GM12878 (cell line): ENCODE results near the gene EIF4E2. TPM values are rescaled to one million over a fixed set of nuclear protein-coding genes. Genes with fewer than 3 reads are reported as not detected.

Experiments used
- ATAC-seq: fragments of 200-7000 bp; cut with Tn5 transposase; 3 replicates; pipeline ENCODE4 v1.9.1; 2020; ENCODE audit warnings: mild to moderate bottlenecking, moderate library complexity
- BruUV-seq: library from RNA; stranded (reverse); fragments of 400-500 nt; replicated peaks from 2 replicates; lab custom pipeline; 2021; lab: Mats Ljungman, UMichigan
- CTCF ChIA-PET: fragments of 300-600 bp; sonication (Branson Sonifier 250); formaldehyde crosslinking; extraction: SDS; loops from one replicate; lab custom pipeline; 2021; ENCODE audit warnings: inconsistent platforms; lab: Yijun Ruan, JAX
- POLR2A ChIA-PET: fragments of 350-600 bp; formaldehyde crosslinking; extraction: SDS; loops from one replicate; lab custom pipeline; 2021; ENCODE audit warnings: inconsistent platforms; lab: Charles Lee
- RAD21 ChIA-PET: fragments of 300-600 bp; sonication (Branson Sonifier 250); formaldehyde crosslinking; loops from one replicate; lab custom pipeline; 2023; ENCODE audit warnings: antibody characterized with exemption; ENCODE audit not compliant: unreplicated experiment; lab: Charles Lee
- SMC1A ChIA-PET: fragments of 300-600 bp; sonication (Branson Sonifier 250); formaldehyde crosslinking; loops from one replicate; lab custom pipeline; 2023; ENCODE audit not compliant: unreplicated experiment, uncharacterized antibody; lab: Charles Lee
- DNase-seq: peaks from one replicate; pipeline ENCODE4 v3.0.0-alpha.2; 2011; ENCODE audit warnings: low read depth, low spot score
- FAIRE-seq: peaks from 3 replicates; lab custom pipeline; 2011; peaks lifted over from hg19 to GRCh38; lab: Jason Lieb, UNC
- H2AFZ ChIP-seq: 2 replicates; pipeline ENCODE4 v1.6.0; 2011; ENCODE audit warnings: low read depth, low read length, control low read depth; ENCODE audit not compliant: control insufficient read depth
- H3K27ac ChIP-seq: 2 replicates; pipeline ENCODE4 v1.5.1; 2011; ENCODE audit warnings: control low read depth; ENCODE audit not compliant: control insufficient read depth, insufficient read depth
- H3K27me3 ChIP-seq, 2 experiments: replicated peaks in 1 of 2; 2 replicates each; pipeline versions ENCODE4 v1.6.0 to v1.6.1; 2011; ENCODE audit warnings: low read length in 1 of 2; ENCODE audit not compliant: control insufficient read depth in 2 of 2, insufficient read depth in 2 of 2
- H3K36me3 ChIP-seq, 2 experiments: 2 replicates each; pipeline ENCODE4 v1.5.1; 2011; ENCODE audit warnings: low read length in 1 of 2; ENCODE audit not compliant: control insufficient read depth in 2 of 2, insufficient read depth in 2 of 2
- H3K4me1 ChIP-seq: 2 replicates; pipeline ENCODE4 v1.6.1; 2011; ENCODE audit warnings: mild to moderate bottlenecking, low read length, moderate library complexity, mixed read lengths; ENCODE audit not compliant: control insufficient read depth, insufficient read depth
- H3K4me2 ChIP-seq: 2 replicates; pipeline ENCODE4 v1.6.0; 2011; ENCODE audit warnings: control low read depth; ENCODE audit not compliant: control insufficient read depth, insufficient read depth
- H3K4me3 ChIP-seq: fragments of 200-600 bp; sonication (generic); 2 replicates; pipeline ENCODE4 v1.5.1; 2016
- H3K79me2 ChIP-seq: 2 replicates; pipeline ENCODE4 v1.6.0; 2011; ENCODE audit warnings: low read length; ENCODE audit not compliant: control insufficient read depth, insufficient read depth
- H3K9ac ChIP-seq: 2 replicates; pipeline ENCODE4 v1.8.0; 2011; ENCODE audit warnings: low read length, control low read depth, mixed read lengths; ENCODE audit not compliant: control insufficient read depth, insufficient read depth
- H3K9me3 ChIP-seq: replicated peaks from 3 replicates; pipeline ENCODE4 v1.5.1; 2011; ENCODE audit warnings: mild to moderate bottlenecking, low read length; ENCODE audit not compliant: control insufficient read depth, insufficient read depth
- H4K20me1 ChIP-seq: 2 replicates; pipeline ENCODE4 v1.6.0; 2011; ENCODE audit not compliant: control insufficient read depth, insufficient read depth
- BMI1 ChIP-seq: fragments of 450-650 bp; IDR thresholded peaks from 2 replicates; pipeline ENCODE4 v1.6.1; 2016; ENCODE audit warnings: mild to moderate bottlenecking, moderate library complexity, borderline replicate concordance
- CBX5 ChIP-seq: sonication (generic); IDR thresholded peaks from 2 replicates; pipeline ENCODE4 v1.6.1; 2016; ENCODE audit warnings: low read depth, moderate library complexity, mild to moderate bottlenecking, inconsistent platforms
- EZH2 ChIP-seq: IDR thresholded peaks from 2 replicates; pipeline ENCODE4 v1.6.1; 2012; ENCODE audit warnings: low read depth, mild to moderate bottlenecking, control low read depth, inconsistent platforms, low read length, borderline replicate concordance; ENCODE audit not compliant: control insufficient read depth
- MYB ChIP-seq: fragments of 150-350 bp; IDR thresholded peaks from 2 replicates; pipeline ENCODE4 v1.6.1; 2014; ENCODE audit warnings: mild to moderate bottlenecking, low read depth, low read length, borderline replicate concordance
- NR2C2 ChIP-seq: IDR thresholded peaks from 2 replicates; pipeline ENCODE4 v1.6.1; 2011; ENCODE audit warnings: borderline replicate concordance, low read depth; ENCODE audit not compliant: control insufficient read depth, insufficient read length
- RCOR1 ChIP-seq: conservative IDR thresholded peaks from 2 replicates; pipeline ENCODE4 v1.6.1; 2012; ENCODE audit warnings: low read depth, low read length, improper control_type of control experiment
- SIN3A ChIP-seq: IDR thresholded peaks from 2 replicates; pipeline ENCODE4 v1.6.1; 2012; ENCODE audit warnings: low read depth, low read length, improper control_type of control experiment
- SP1 ChIP-seq: IDR thresholded peaks from one replicate; pipeline ENCODE4 v1.6.1; 2011; ENCODE audit warnings: low read depth, low read length
- SREBF1 ChIP-seq: IDR thresholded peaks from 2 replicates; pipeline ENCODE4 v1.6.1; 2012; ENCODE audit warnings: mild to moderate bottlenecking, low read length
- SUZ12 ChIP-seq: fragments of 200-600 bp; sonication (generic); IDR thresholded peaks from one replicate; pipeline ENCODE4 v1.6.1; 2018; ENCODE audit warnings: antibody characterized with exemption, mild to moderate bottlenecking; ENCODE audit not compliant: unreplicated experiment
- ZNF24 ChIP-seq: fragments of 450-650 bp; IDR thresholded peaks from 2 replicates; pipeline ENCODE4 v1.6.1; 2017; ENCODE audit warnings: antibody characterized with exemption, mild to moderate bottlenecking
- WGBS: methylation state at CpG from one replicate; pipeline ENCODE4 v1.1.6; 2016; ENCODE audit warnings: low lambda C conversion rate; ENCODE audit not compliant: insufficient replicate concordance, insufficient coverage; ENCODE audit errors: missing lambda C conversion rate; 5-methylcytosine and 5-hydroxymethylcytosine counted together
- in situ Hi-C: fragments of 300-500 bp; cut with MboI; formaldehyde crosslinking; loops from 9 replicates; pipeline ENCODE4 v1.14.3; 2018; ENCODE audit warnings: mixed read lengths
- intact Hi-C: fragments of 100-400 bp; cut with micrococcal nuclease; formaldehyde crosslinking; loops from one replicate; pipeline ENCODE4 v1.14.2; 2022; ENCODE audit not compliant: unreplicated experiment
- polyA plus RNA-seq, 11 experiments: library from polyadenylated mRNA; depleted of rRNA in 4 of 11; unstranded in 6 of 11; stranded (reverse) in 5 of 11; fragments of >200 nt; fragmentation: Nextera tagmentation in 4 of 11; fragmentation: Illumina TruSeq in 1 of 11; extraction: Ambion mirVana in 4 of 11; extraction: Trizol in 1 of 11; gene quantifications; 1 replicate in 1 of 11; 2 replicates in 10 of 11; pipeline versions ENCODE4 v1.2.1 to v1.2.3, GENCODE V29; 2011 to 2016; ENCODE audit warnings: inconsistent platforms in 2 of 11, missing spikeins in 2 of 11, low read depth in 1 of 11
- total RNA-seq, 4 experiments: library from RNA; depleted of rRNA in 3 of 4; stranded (reverse); fragments of >200 nt in 3 of 4; fragmentation: Illumina TruSeq in 1 of 4; extraction: Trizol in 1 of 4; gene quantifications; 2 replicates each; pipeline versions ENCODE4 v1.2.1 to v1.2.3, GENCODE V29; 2013 to 2021
- TF ChIP-seq, protein P1 (sequence below): IDR thresholded peaks from 2 replicates; pipeline ENCODE4 v1.6.1; 2012; ENCODE audit warnings: low read depth, low read length, improper control_type of control experiment
- TF ChIP-seq, protein P2 (sequence below): fragments of 450-650 bp; IDR thresholded peaks from 2 replicates; pipeline ENCODE4 v1.6.1; 2017; ENCODE audit warnings: antibody characterized with exemption, mild to moderate bottlenecking, moderate library complexity

The EIF4E2 gene
- total and polyA plus RNA-seq, 10 of the 15 experiments (the other 5 are each of a cell fraction or from before 2014, with no cell fraction given) = 56.1 to 158 (median 110) TPM

DNA sequence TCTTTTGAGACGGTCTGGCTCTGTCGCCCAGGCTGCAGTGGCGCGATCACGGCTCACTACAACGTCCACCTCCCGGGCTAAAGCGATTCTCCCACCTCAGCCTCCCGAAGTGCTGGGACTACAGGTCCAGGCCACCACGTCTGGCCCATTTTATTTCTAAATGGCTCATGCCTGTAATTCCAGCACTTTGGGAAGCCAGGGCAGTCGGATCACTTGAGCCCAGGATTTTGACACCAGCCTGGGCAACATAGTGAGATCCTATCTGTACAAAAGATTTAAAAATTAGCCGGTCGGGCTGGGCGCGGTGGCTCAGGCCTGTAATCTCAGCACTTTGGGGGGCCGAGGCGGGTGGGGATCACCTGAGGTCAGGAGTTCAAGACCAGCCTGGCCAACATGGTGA is 56.5 kb downstream of the EIF4E2 start:
- ChIA-PET RAD21 (no interaction called here), POLR2A (no interaction called here), CTCF (interaction anchor here (0.6 to 0.9 kb wide), 2 partner anchors 54 to 452 kb away, joined by 3 to 4 read pairs; no protein-coding TSS in a partner anchor), SMC1A (interaction anchor here (1.5 kb wide), 1 partner anchor 447 kb away, joined by 3 read pairs; no protein-coding TSS in a partner anchor)
- H3K4me1 ChIP-seq = no peaks in the 10 kb centered on the region
- no peak overlapping the region for H3K4me2 ChIP-seq
- H3K9me3 ChIP-seq = no peaks in the 10 kb centered on the region
- no peak overlapping the region for H2AFZ ChIP-seq
- H3K9ac ChIP-seq = no peak overlapping the region
- no peaks in the 10 kb centered on the region for H3K36me3 ChIP-seq
- no peaks in the 10 kb centered on the region for H3K27me3 ChIP-seq
- no peaks in the 10 kb centered on the region for H4K20me1 ChIP-seq
- no peak overlapping the region for H3K27ac ChIP-seq
- no peak for DNase-seq
- 84% methylated on average over 16 of the region's 17 CpGs for WGBS
- FAIRE-seq = no peak
- no peak for ATAC-seq
- intact Hi-C loops (loop anchor here (5.0 kb wide), 1 partner anchor 645 kb away; the partner anchor contains the start of gene ATG16L1), in situ Hi-C loops (loop anchor here (5.0 kb wide), 1 partner anchor 650 kb away; no protein-coding TSS in a partner anchor)
- no peaks in the 10 kb centered on the region for H3K79me2 ChIP-seq
- BruUV-seq = no TSS peak
- H3K4me3 ChIP-seq = no peak overlapping the region
- TF ChIP-seq SUZ12 (no peak), CBX5 (no peak), SREBF1 (no peak), RCOR1 (no peak), MYB (no peak), ZNF24 (no peak), BMI1 (no peak), SP1 (no peak), NR2C2 (no peak), SIN3A (no peak), EZH2 (no peak)
- TF ChIP-seq, protein P1, sequence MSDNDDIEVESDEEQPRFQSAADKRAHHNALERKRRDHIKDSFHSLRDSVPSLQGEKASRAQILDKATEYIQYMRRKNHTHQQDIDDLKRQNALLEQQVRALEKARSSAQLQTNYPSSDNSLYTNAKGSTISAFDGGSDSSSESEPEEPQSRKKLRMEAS = no peak
- TF ChIP-seq, protein P2, sequence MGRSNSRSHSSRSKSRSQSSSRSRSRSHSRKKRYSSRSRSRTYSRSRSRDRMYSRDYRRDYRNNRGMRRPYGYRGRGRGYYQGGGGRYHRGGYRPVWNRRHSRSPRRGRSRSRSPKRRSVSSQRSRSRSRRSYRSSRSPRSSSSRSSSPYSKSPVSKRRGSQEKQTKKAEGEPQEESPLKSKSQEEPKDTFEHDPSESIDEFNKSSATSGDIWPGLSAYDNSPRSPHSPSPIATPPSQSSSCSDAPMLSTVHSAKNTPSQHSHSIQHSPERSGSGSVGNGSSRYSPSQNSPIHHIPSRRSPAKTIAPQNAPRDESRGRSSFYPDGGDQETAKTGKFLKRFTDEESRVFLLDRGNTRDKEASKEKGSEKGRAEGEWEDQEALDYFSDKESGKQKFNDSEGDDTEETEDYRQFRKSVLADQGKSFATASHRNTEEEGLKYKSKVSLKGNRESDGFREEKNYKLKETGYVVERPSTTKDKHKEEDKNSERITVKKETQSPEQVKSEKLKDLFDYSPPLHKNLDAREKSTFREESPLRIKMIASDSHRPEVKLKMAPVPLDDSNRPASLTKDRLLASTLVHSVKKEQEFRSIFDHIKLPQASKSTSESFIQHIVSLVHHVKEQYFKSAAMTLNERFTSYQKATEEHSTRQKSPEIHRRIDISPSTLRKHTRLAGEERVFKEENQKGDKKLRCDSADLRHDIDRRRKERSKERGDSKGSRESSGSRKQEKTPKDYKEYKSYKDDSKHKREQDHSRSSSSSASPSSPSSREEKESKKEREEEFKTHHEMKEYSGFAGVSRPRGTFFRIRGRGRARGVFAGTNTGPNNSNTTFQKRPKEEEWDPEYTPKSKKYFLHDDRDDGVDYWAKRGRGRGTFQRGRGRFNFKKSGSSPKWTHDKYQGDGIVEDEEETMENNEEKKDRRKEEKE = no peak
